Measurements from ENCODE around the gene SHANK2.

Gene SHANK2

GRCh38 chr11:71204748-71205664 is 47.4 kb downstream of the SHANK2 start:
- TF ChIP-seq CTCF (IDR thresholded peaks at IDR 0.05; ENCODE audit: insufficient read depth, low read depth, low read length, missing control alignments), result no peak
- no peak overlapping the region for H3K4me3 ChIP-seq (ENCODE audit: low read depth, low read length)
- no peak for DNase-seq (ENCODE audit: low read depth)

- H3K4me3 ChIP-seq (ENCODE audit: low read depth, low read length), result no peak overlapping the region
- DNase-seq (ENCODE audit: low read depth), result no peak
- no peak for TF ChIP-seq CTCF (IDR thresholded peaks at IDR 0.05; ENCODE audit: insufficient read depth, low read depth, low read length, missing control alignments)
These were observed 48.1 kb downstream of the SHANK2 start for GRCh38 chr11:71204294-71204693.

- H3K4me3 ChIP-seq (ENCODE audit: low read depth, low read length), result no peak overlapping the region
- DNase-seq (ENCODE audit: low read depth), result no peak
- no peak for TF ChIP-seq CTCF (IDR thresholded peaks at IDR 0.05; ENCODE audit: insufficient read depth, low read depth, low read length, missing control alignments)
These were observed 48.7 kb downstream of the SHANK2 start for GRCh38 chr11:71203681-71204080.

GRCh38 chr11:71202966-71203365 is 49.4 kb downstream of the SHANK2 start:
- TF ChIP-seq CTCF (IDR thresholded peaks at IDR 0.05; ENCODE audit: insufficient read depth, low read depth, low read length, missing control alignments), result no peak
- no peak for DNase-seq (ENCODE audit: low read depth)
- H3K4me3 ChIP-seq (ENCODE audit: low read depth, low read length), result no peak overlapping the region

- no peak overlapping the region for H3K4me3 ChIP-seq (ENCODE audit: low read depth, low read length)
- DNase-seq (ENCODE audit: low read depth), result no peak
- TF ChIP-seq CTCF (IDR thresholded peaks at IDR 0.05; ENCODE audit: insufficient read depth, low read depth, low read length, missing control alignments), result no peak
These were observed 49.8 kb downstream of the SHANK2 start for GRCh38 chr11:71202598-71202944.
